GM20000 (cell line): ENCODE measurements around the gene TUFM.

ENCODE experiments used
- DNase-seq: peaks from one replicate; pipeline ENCODE4 v3.0.0; 2012; ENCODE audit warnings: low spot score
- CTCF ChIP-seq: IDR thresholded peaks from 2 replicates; pipeline ENCODE4 v1.5.1; 2012; ENCODE audit warnings: mild to moderate bottlenecking, control low read depth; ENCODE audit errors: extremely low read depth, missing control alignments

The TUFM gene

GRCh38 chr16:28865001-28865688, 19.0 kb upstream of the TUFM start:
- TF ChIP-seq CTCF: no peak
- DNase-seq: no peak

GRCh38 chr16:28863929-28864793, 18.0 kb upstream of the TUFM start:
- no peak for TF ChIP-seq CTCF
- DNase-seq: no peak

GRCh38 chr16:28859326-28859725, 13.2 kb upstream of the TUFM start:
- no peak for TF ChIP-seq CTCF

GRCh38 chr16:28858421-28858820, 12.3 kb upstream of the TUFM start:
- no peak for DNase-seq
- no peak for TF ChIP-seq CTCF

More at GRCh38 chr16:28859326-28859725, 13.2 kb upstream of the TUFM start:
- DNase-seq: no peak

GRCh38 chr16:28846933-28847273, 755 bp upstream of the TUFM start:
- no peak for DNase-seq
- no peak for TF ChIP-seq CTCF

GRCh38 chr16:28845761-28846079, 428 bp downstream of the TUFM start:
- no peak for DNase-seq
- no peak for TF ChIP-seq CTCF

- DNase-seq: no peak
- no peak for TF ChIP-seq CTCF
Observed at GRCh38 chr16:28845293-28845692, 855 bp downstream of the TUFM start.
